ENCODE data around the gene CCNB2.

DNA sequence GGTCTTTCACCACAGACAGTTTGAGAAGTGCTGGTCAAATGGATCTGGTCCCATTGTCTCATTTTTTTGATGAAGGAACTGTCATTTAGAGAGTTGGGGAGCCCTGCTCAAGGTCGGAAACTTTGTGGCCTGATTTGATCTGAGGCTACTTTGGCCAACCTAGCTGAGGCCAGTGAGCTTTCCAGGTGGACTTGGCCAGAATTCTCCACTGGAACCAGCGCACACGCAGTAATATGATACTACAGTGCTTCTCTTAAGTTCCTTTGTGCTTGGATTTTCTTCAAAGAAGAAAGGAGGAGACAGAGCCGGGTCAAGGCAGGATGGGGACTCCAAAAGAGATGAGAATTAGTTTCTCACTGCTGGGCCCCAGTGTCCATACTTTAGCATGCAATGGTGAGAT lies 50.5 kb downstream of the CCNB2 start:
- TF ChIP-seq, protein P1, sequence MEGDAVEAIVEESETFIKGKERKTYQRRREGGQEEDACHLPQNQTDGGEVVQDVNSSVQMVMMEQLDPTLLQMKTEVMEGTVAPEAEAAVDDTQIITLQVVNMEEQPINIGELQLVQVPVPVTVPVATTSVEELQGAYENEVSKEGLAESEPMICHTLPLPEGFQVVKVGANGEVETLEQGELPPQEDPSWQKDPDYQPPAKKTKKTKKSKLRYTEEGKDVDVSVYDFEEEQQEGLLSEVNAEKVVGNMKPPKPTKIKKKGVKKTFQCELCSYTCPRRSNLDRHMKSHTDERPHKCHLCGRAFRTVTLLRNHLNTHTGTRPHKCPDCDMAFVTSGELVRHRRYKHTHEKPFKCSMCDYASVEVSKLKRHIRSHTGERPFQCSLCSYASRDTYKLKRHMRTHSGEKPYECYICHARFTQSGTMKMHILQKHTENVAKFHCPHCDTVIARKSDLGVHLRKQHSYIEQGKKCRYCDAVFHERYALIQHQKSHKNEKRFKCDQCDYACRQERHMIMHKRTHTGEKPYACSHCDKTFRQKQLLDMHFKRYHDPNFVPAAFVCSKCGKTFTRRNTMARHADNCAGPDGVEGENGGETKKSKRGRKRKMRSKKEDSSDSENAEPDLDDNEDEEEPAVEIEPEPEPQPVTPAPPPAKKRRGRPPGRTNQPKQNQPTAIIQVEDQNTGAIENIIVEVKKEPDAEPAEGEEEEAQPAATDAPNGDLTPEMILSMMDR (IDR thresholded peaks at IDR 0.05) = no peak
- no peak for TF ChIP-seq EP300 (IDR thresholded peaks at IDR 0.05)
